Measurements from ENCODE around the gene NSRP1. TPM values are rescaled to one million over a fixed set of nuclear protein-coding genes. Genes with fewer than 3 reads are reported as not detected.

The NSRP1 gene
- total RNA-seq, 2 donors from 2014 or later = 28.5 to 35.6 TPM

DNA sequence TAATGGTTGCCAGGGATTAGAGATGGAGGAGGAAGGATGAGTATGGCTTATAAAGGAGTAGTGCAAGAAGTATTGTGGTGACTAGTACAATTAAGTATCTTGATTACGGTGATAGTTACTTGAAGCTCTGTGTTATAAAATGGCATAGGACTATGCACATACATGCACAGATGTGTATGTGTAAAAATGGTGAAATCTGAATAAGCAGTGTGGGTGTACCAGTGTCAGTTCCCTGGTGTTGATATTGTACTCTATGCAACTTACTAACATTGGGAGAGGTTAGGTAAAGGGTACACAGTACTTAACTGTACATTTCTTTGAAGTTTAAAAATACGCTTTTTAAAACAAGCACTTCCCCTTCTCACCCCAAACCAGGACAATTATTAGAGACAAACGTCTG, 48.5 kb downstream of the NSRP1 start:
- DNase-seq = no peak
- Histone ChIP-seq H3K4me1 (ENCODE audit: control insufficient read depth, insufficient read depth, low read length) (peaks cover 7% of the 10 kb centered on the region), H3K27me3 (ENCODE audit: control insufficient read depth, insufficient read depth, low read length, poor library complexity, severe bottlenecking) (no peaks in the 10 kb centered on the region), H3K36me3 (ENCODE audit: control insufficient read depth, insufficient read depth, low read length) (peaks cover 52% of the 10 kb centered on the region), H3K4me3 (ENCODE audit: low read length) (no peak overlapping the region), H3K9ac (ENCODE audit: extremely low read depth, low read length, poor library complexity, severe bottlenecking) (no peak overlapping the region), H3K9me3 (ENCODE audit: control insufficient read depth, low read length) (peaks cover 8% of the 10 kb centered on the region), H3K27ac (ENCODE audit: low read depth, low read length) (no peak overlapping the region)
- WGBS, 2 experiments (ENCODE audit: insufficient coverage in 1 of 2, insufficient read length in 1 of 2) = 96 to 100% methylated on average over 2 to 3 of the region's 3 CpGs
- H3K27me3 Mint-ChIP-seq (ENCODE audit: insufficient read depth) = no peaks in the 10 kb centered on the region
- H3K36me3 Mint-ChIP-seq (ENCODE audit: low read depth) = peaks cover 39% of the 10 kb centered on the region
- H3K4me3 Mint-ChIP-seq = no peak overlapping the region
- peaks cover 3% of the 10 kb centered on the region for H3K4me1 Mint-ChIP-seq
- no peak overlapping the region for H3K27ac Mint-ChIP-seq
- H3K9me3 Mint-ChIP-seq = peaks cover 4% of the 10 kb centered on the region
- TF ChIP-seq, protein P1, sequence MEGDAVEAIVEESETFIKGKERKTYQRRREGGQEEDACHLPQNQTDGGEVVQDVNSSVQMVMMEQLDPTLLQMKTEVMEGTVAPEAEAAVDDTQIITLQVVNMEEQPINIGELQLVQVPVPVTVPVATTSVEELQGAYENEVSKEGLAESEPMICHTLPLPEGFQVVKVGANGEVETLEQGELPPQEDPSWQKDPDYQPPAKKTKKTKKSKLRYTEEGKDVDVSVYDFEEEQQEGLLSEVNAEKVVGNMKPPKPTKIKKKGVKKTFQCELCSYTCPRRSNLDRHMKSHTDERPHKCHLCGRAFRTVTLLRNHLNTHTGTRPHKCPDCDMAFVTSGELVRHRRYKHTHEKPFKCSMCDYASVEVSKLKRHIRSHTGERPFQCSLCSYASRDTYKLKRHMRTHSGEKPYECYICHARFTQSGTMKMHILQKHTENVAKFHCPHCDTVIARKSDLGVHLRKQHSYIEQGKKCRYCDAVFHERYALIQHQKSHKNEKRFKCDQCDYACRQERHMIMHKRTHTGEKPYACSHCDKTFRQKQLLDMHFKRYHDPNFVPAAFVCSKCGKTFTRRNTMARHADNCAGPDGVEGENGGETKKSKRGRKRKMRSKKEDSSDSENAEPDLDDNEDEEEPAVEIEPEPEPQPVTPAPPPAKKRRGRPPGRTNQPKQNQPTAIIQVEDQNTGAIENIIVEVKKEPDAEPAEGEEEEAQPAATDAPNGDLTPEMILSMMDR (conservative IDR thresholded peaks at IDR 0.05) = no peak

DNA sequence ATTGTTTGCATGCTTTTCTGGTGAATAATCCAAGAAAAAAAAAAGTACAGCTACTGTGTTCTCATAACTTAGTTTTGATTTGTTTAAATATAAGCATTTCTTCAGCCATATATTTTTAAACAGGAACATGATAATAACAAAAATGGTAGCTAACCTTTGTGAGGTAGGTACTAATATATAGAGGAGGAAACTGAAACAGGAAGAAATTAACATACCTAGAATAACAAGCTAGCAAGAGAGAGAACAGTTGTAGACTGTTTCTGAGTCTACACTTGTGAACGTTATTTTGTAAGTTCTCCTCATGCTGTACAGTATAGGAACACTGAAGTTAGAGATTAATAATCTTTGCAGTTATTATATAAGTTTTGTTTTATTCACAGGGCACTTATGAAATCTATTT, 49.3 kb downstream of the NSRP1 start:
- peaks cover 5% of the 10 kb centered on the region for H3K4me1 Mint-ChIP-seq
- 100% methylated on average over 1 of the region's 1 CpG for WGBS, 2 experiments (ENCODE audit: insufficient coverage in 1 of 2, insufficient read length in 1 of 2)

DNA sequence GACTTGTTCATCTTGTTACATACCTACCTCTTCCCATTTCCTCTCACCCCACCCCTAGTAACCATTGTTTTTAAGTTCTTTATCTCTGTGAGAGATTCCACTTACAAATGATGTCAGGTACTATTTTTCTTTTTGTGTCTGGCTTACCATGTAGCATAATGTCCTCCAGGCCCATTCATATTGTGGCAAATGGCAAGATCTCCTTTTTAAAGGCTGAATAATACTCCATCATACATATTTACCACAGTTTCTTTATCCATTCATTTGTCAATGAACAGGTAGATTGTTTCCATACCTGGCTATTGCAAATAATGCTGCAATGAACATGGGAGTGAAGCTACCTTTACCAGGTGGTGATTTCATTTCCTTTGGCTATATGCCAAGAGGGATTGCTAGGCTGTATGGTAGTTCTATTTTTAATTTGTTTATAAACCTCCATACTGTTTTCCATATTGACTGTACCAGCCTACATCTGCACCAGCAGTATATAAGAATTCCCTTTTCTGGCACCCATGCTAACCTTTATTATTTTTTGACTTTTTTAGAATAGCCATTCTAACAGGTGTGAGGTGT, 53.9 kb downstream of the NSRP1 start:
- TF ChIP-seq, protein P1 (conservative IDR thresholded peaks at IDR 0.05) = no peak
- no peaks in the 10 kb centered on the region for H3K27me3 ChIP-seq (ENCODE audit: control insufficient read depth, insufficient read depth, low read length, poor library complexity, severe bottlenecking)
- peaks cover 11% of the 10 kb centered on the region for H3K4me1 ChIP-seq (ENCODE audit: control insufficient read depth, insufficient read depth, low read length)
- no peaks in the 10 kb centered on the region for H3K9me3 ChIP-seq (ENCODE audit: control insufficient read depth, low read length)
- H3K36me3 Mint-ChIP-seq (ENCODE audit: low read depth) = peaks cover 28% of the 10 kb centered on the region
- H3K27me3 Mint-ChIP-seq (ENCODE audit: insufficient read depth) = no peaks in the 10 kb centered on the region
- H3K9me3 Mint-ChIP-seq = no peaks in the 10 kb centered on the region
- H3K27ac Mint-ChIP-seq = no peak overlapping the region
- H3K4me1 Mint-ChIP-seq = peaks cover 5% of the 10 kb centered on the region
- peaks cover 52% of the 10 kb centered on the region for H3K36me3 ChIP-seq (ENCODE audit: control insufficient read depth, insufficient read depth, low read length)
- no peak for DNase-seq
- no peak overlapping the region for H3K4me3 Mint-ChIP-seq
- no peak overlapping the region for H3K9ac ChIP-seq (ENCODE audit: extremely low read depth, low read length, poor library complexity, severe bottlenecking)
- no peak overlapping the region for H3K27ac ChIP-seq (ENCODE audit: low read depth, low read length)
- H3K4me3 ChIP-seq (ENCODE audit: low read length) = no peak overlapping the region

More for the DNA sequence above, 49.3 kb downstream of the NSRP1 start:
- no peak overlapping the region for H3K9ac ChIP-seq (ENCODE audit: extremely low read depth, low read length, poor library complexity, severe bottlenecking)
- H3K27me3 ChIP-seq (ENCODE audit: control insufficient read depth, insufficient read depth, low read length, poor library complexity, severe bottlenecking) = no peaks in the 10 kb centered on the region
- H3K9me3 ChIP-seq (ENCODE audit: control insufficient read depth, low read length) = no peaks in the 10 kb centered on the region
- Mint-ChIP-seq H3K27me3 (ENCODE audit: insufficient read depth) (no peaks in the 10 kb centered on the region), H3K27ac (no peak overlapping the region), H3K9me3 (no peaks in the 10 kb centered on the region), H3K4me3 (no peak overlapping the region), H3K36me3 (ENCODE audit: low read depth) (peaks cover 33% of the 10 kb centered on the region)
- H3K4me1 ChIP-seq (ENCODE audit: control insufficient read depth, insufficient read depth, low read length) = peaks cover 11% of the 10 kb centered on the region
- no peak overlapping the region for H3K4me3 ChIP-seq (ENCODE audit: low read length)
- no peak for DNase-seq
- peaks cover 50% of the 10 kb centered on the region for H3K36me3 ChIP-seq (ENCODE audit: control insufficient read depth, insufficient read depth, low read length)
- H3K27ac ChIP-seq (ENCODE audit: low read depth, low read length) = no peak overlapping the region
- TF ChIP-seq, protein P1 (conservative IDR thresholded peaks at IDR 0.05) = no peak

Data from endodermal cell (in vitro differentiated cells).